ENCODE results near the gene FGD2.
A peak's percentile ranks its signal among the peaks of the same experiment; 100 is the strongest.

FGD2 gene

DNA sequence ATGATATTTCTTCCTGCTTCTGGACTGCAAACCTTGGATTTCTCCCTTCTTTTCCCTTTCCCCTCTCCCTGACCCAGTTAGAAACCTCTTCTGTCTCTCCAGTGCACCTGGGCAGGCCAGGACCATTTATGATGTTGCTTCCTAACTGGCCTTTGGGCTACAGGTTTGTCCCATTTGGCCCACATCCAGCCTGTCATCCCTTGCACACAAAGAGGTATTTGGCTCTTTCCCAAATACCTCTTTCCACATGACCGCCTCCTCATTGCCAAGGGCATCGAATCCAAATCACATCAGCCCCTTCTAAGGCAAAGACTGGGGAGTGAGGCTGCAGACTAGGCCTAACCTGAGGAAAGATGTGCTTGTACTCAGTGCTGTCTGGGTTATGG is 13.6 kb downstream of the FGD2 start:
- no peak for DNase-seq

DNA sequence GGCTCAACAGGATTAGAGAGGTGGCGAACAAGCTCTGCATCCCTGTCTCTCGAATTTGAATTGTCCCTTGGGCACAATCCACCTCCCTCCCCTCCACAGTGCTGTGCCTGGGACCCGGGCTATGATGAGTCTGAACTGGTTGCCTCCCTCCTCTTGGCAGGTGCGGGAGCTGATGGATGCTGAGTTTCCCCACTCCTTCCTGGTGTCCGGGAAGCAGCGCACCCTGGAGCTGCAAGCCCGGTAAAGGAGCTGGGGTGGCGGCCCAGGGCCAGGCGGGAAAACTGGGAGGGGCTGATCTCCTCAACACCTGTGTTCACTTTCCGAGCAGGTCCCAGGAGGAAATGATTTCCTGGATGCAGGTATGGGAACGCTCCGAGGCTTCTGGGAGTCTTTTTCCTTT is 14.9 kb downstream of the FGD2 start:
- DNase-seq, result no peak

- DNase-seq, result no peak
Observed at GRCh38 chr6:37020812-37021211, 15.4 kb downstream of the FGD2 start.

GRCh38 chr6:37021356-37022129 is 16.1 kb downstream of the FGD2 start:
- peak; percentile 81 for DNase-seq

- no peak for DNase-seq
Observed at GRCh38 chr6:37022135-37022863, 16.8 kb downstream of the FGD2 start.

DNA sequence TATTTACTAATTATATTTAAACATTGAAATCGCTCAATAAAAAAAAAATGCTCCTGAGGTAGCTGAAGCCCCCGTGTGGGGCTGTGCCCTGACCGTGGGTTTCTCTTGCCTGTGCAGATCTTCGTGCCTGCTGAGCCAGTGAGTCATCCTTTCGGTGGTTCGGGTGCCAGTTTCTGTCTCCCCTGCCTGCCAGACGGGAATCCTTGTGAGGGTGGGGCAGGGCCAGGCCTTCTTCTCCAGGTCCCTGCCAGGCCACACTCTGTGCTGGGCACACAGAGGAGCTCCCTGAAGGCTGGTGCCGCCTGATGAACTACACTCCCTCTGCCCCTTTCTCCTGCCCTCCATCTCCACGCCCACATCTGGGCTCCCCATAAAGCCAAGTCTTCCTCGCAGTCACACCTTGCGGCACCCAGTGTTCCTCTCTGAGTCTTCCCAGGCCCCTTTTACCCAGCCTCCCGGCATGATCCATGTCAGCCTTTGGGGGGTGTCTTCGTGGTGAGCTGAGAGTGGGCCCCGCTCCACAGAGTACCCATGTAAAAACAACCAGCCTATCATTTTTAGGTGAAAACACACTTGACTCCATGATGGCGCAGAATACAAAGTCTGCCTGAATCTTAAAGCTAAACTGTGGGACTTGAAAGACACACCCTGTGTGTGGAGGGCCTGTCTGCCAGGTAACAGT is 19.3 kb downstream of the FGD2 start:
- no peak for DNase-seq

DNA sequence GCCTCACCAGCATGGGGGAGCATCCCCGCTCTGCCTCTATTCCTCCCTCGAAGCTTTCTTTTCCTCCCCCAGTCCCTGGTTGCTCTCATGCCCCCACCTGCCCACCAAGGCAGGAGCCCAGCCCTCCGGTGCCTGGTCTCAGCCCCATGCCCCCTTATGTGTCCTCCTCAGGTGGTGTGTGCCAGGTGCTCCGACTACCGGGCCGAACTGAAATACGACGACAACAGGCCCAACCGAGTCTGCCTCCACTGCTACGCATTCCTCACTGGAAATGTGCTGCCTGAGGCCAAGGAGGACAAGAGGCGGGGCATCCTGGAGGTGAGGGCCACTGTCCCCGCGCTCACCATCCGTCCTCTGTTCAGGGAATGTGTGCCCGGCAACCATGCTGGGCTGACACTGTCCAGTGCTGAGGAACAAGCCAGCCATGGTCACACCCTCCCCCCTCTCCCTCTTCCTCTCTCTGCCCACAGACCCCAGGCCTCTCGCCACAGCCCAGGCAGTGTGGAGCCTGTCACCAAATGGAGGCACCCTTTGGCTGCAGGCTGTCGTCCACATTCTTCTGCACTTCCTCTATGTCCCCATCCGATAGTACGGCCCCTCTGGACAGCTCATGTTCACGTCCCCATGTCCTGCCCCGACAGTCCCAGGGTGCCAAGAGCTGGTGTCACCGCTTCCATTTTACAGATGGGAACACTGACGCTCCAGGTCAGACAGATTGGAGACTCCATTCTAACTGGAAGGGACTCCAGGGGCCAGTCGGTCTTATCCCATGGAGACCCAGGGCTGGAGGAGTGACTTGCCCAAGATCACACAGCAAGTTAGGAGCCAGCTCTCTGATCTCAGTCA is 20.4 kb downstream of the FGD2 start:
- no peak for DNase-seq

DNA sequence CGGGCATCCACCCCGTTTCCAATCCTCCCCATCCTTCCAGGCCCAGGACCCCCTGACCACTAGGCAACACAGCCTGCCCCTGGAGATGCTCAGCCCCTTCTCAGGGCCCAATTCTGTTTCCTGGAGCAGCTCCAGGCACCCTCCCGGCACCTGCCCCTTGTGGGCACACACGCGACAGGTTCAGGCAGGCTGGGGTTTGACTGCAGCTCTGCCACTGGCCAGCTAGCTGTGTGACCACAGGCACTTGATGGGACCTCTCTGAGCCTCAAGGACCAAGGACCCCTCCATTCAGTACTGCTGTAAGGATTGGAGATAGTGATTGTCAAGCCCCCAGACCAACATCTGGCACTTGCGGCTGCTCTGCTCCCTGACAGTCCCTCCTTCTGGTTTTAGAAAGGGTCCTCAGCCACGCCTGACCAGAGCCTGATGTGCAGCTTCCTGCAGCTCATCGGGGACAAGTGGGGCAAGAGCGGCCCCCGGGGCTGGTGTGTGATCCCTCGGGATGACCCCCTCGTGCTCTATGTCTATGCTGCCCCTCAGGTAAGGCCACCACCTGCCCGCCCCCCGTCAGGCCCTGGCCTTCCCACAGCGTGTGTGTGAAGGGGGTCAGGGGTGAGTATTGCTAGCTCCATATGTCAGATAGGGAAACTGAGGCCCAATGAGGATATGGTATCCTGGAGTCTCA is 21.7 kb downstream of the FGD2 start:
- DNase-seq, result no peak

DNA sequence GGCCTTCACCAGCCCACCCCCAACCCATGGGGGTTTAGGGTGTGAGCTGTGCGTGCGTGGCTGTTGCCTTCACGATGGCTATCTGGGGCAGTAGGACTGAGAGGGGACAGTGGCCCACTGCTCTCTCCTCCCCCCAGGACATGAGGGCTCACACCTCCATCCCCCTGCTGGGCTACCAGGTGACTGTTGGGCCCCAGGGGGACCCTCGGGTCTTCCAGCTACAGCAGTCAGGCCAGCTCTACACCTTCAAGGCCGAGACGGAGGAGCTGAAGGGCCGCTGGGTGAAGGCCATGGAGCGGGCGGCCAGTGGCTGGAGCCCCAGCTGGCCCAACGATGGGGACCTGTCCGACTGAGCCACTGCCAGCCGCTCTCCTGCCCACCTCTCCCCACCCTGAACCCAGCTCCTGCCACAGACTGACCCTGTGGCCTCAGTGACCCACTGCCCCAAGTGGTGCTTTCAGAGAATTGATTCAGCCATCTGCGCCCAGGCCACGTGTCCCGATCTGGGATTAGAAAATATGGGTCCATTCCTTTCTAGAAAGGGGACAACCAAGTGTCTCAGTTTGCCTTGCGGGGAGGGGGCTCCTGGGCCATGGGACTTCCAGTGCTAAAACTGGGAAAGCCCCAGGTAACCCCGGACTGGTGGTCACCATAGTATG is 22.5 kb downstream of the FGD2 start:
- no peak for DNase-seq

DNA sequence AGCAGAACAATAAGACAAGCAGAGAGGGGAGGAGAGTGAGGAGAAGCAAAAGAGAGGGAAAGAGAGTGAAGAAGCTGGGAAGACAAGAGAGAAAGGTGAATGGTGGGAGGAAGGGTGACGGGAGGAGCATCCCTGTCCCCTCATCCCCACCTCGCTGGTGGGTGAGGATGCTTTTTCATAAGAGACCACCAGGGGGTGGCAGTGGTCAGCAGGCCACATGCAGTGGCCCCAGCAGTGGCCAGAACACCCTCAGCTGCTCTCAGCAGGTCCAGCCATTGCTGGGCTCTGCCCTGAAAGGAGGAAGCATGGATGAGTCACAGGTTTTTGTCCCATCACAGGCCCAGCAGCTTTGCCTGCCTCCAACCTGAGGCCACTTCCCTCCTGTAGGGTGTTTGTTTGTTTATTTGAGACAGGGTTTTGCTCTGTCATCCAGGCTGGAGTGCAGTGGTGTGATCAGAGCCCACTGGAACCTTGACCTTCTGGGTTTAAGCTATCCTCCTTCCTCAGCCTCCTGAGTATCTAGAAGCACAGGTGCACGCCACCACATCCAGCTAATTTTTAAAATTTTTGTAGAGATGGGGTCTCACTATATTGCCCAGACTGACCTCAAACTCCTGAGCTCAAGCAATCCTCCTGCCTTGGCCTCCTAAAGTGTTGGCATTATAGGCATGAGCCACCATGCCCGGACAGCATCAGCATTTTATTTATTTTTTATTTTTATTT is 24.0 kb downstream of the FGD2 start:
- DNase-seq, result peak; percentile 63

DNA sequence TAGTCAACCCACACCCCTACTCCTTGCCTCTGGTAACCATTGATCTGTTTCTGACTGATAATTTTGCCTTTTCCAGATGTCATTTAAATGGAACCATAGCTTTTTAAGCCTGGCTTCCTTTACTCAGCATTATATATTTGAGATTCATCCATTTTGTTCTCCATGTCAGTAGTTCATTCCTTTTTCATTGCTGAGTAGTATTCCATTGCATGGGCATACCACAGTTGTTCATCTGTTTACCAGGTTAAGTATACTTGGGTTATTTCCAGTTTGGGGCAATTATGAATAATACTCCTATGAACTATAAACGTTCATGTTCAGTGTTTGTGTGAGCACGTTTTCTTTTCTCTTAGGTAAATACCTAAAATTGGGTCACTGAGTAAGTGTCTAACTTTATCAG is 25.1 kb downstream of the FGD2 start:
- DNase-seq, result no peak

DNA sequence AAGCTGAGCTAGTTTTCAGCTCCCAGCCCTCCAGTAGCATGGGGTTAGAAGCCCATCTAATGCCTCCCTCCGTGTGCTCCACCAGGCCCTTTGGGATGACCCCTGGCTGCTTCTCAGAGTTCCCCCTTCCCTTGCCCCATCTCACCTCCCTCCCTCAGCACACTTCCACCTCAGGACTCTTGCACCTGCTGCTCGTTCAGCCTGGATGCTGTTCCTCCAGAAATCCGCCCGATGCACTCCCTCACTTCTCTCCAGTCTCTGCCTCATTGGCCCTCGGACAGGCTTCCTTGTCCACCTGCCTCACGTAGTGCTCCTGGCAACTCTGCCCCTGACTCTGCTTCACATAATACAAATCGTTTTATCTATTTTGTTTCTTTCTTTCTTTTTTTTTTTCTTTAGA is 26.8 kb downstream of the FGD2 start:
- DNase-seq, result no peak

- no peak for DNase-seq
Observed at GRCh38 chr6:37033255-37033654, 27.8 kb downstream of the FGD2 start.

- DNase-seq, result no peak
Observed at GRCh38 chr6:37033819-37034795, 28.7 kb downstream of the FGD2 start.

GRCh38 chr6:37036146-37036545 is 30.7 kb downstream of the FGD2 start:
- no peak for DNase-seq

DNA sequence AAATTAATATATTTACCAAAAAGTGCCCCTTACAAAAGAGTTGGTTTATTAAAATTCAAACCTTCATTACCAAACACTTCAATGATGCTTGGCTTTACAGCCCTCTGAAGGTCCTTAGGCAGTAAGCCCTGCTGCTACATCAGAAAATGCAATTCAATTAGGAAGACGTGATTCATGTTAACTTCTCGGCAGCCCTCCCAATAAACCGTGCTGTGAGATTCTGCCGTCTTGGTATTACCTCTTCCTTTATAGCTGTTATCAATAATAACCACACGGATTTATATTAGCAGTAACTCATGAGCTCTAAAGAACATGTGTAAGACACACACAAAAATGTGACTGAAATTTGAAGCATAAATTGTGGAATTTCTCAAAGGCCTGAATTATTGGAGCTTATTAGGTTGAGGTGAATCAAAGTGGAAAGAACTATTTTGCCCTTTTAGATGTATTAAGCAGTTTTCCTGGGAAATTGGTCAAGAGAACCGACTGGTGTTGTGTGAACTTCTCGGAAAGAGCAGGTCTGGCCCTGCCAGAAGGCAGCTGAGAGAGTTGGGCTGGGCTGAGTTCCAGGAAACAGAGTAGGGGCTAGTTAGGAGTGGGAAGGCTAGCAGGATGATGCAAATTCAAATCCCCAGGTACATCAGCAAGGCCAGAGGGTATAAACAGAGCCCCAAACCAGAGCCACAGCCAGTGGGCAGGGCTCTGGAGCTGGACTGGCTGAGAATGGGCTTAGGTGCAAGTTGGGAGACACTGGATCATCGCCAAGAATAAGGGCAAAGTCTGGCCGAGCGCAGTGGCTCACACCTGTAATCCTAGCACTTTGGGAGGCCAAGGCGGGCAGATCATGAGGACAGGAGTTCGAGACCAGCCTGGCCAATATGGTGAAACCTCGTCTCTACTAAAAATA is 33.1 kb downstream of the FGD2 start:
- no peak for DNase-seq

- no peak for DNase-seq
Observed at GRCh38 chr6:37039958-37040357, 34.5 kb downstream of the FGD2 start.

GRCh38 chr6:37041521-37041920 is 36.1 kb downstream of the FGD2 start:
- no peak for DNase-seq

DNA sequence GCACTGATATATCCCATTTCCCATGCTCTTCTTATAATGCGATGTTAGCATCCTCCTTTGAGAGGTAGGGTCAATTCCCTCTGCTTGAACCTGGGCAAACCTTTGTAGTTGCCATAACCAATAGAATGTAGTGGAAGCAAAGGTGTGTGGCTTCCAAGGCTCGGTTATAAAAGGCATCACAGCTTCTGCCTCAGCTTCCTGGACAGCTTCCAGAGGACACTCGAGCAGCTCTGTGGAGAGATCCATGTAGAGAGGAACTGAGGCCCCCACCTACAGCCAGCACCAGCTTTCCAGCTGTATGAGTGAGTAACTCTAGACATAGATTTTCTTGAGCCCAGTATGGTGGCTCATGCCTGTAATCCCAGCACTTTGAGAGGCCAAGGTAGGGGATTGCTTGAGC is 36.7 kb downstream of the FGD2 start:
- DNase-seq, result no peak
